DND-41 (cell line): ENCODE measurements around the gene PIK3CB.
A peak's percentile ranks its signal among the peaks of the same experiment; 100 is the strongest.

Experiments
- ATAC-seq: fragments of 200-7000 bp; cut with Tn5 transposase; 3 replicates; pipeline ENCODE4 v1.9.1; 2021; ENCODE audit warnings: low read depth; ENCODE audit not compliant: insufficient read depth
- DNase-seq: peaks from one replicate; pipeline ENCODE4 v3.0.0-alpha.2; 2020
- H2AFZ ChIP-seq: 2 replicates; pipeline ENCODE4 v1.6.0; 2012; ENCODE audit warnings: low read depth, low read length
- H3K27ac ChIP-seq: 2 replicates; pipeline ENCODE4 v1.5.1; 2012; ENCODE audit warnings: low read length, inconsistent platforms
- H3K27me3 ChIP-seq: fragments of 200-600 bp; sonication (generic); 2 replicates; pipeline ENCODE4 v1.6.0; 2012; ENCODE audit warnings: low read length, mild to moderate bottlenecking, inconsistent platforms; ENCODE audit not compliant: insufficient read depth, poor library complexity
- H3K36me3 ChIP-seq: 2 replicates; pipeline ENCODE4 v1.5.1; 2012; ENCODE audit warnings: low read length, inconsistent platforms; ENCODE audit not compliant: insufficient read depth
- H3K4me1 ChIP-seq: 2 replicates; pipeline ENCODE4 v1.5.1; 2012; ENCODE audit warnings: mild to moderate bottlenecking, low read length; ENCODE audit not compliant: insufficient read depth
- H3K4me2 ChIP-seq: 2 replicates; pipeline ENCODE4 v1.6.0; 2012; ENCODE audit warnings: mild to moderate bottlenecking, moderate library complexity, low read length, inconsistent platforms; ENCODE audit not compliant: insufficient read depth
- H3K4me3 ChIP-seq, 2 experiments: fragments of 200-600 bp in 1 of 2; shearing (Covaris generic) in 1 of 2; 2 replicates each; pipeline ENCODE4 v1.5.1; 2012 to 2016; ENCODE audit warnings: inconsistent platforms in 2 of 2, low read length in 2 of 2, mild to moderate bottlenecking in 2 of 2, low read depth in 1 of 2, moderate library complexity in 1 of 2
- H3K79me2 ChIP-seq: 2 replicates; pipeline ENCODE4 v1.6.0; 2012; ENCODE audit warnings: low read length, inconsistent platforms; ENCODE audit not compliant: insufficient read depth
- H3K9ac ChIP-seq: 2 replicates; pipeline ENCODE4 v1.6.0; 2012; ENCODE audit warnings: low read depth, mild to moderate bottlenecking, inconsistent platforms, low read length, moderate library complexity
- H3K9me3 ChIP-seq: 2 replicates; pipeline ENCODE4 v1.5.1; 2012; ENCODE audit warnings: low read length, moderate library complexity, mild to moderate bottlenecking, inconsistent platforms; ENCODE audit not compliant: insufficient read depth, severe bottlenecking
- H4K20me1 ChIP-seq: 2 replicates; pipeline ENCODE4 v1.6.0; 2012; ENCODE audit warnings: low read length; ENCODE audit not compliant: insufficient read depth
- EZH2 ChIP-seq: IDR thresholded peaks from 3 replicates; pipeline ENCODE4 v1.6.1; 2012; ENCODE audit warnings: borderline replicate concordance, low read depth, mild to moderate bottlenecking, moderate library complexity, low read length, inconsistent platforms; ENCODE audit not compliant: severe bottlenecking
- TF ChIP-seq, protein P1 (sequence below): IDR thresholded peaks from 2 replicates; pipeline ENCODE4 v1.5.1; 2012; ENCODE audit warnings: borderline replicate concordance, low read length, moderate library complexity, mild to moderate bottlenecking; ENCODE audit not compliant: poor library complexity, severe bottlenecking; ENCODE audit errors: extremely low read depth

The PIK3CB gene

GRCh38 chr3:138877226-138877625 is 42.5 kb upstream of the PIK3CB start:
- Histone ChIP-seq H3K79me2 (no peaks in the 10 kb centered on the region), H2AFZ (0 out of 2 replicates have a peak overlapping the region, but pooled peaks have one; percentile 43), H3K27me3 (no peaks in the 10 kb centered on the region), H3K36me3 (no peaks in the 10 kb centered on the region), H3K4me1 (0 out of 2 replicates have a peak, but pooled peaks cover 3% of the 10 kb centered on the region), H3K9ac (no peak overlapping the region), H3K4me2 (no peak overlapping the region), H4K20me1 (no peaks in the 10 kb centered on the region), H3K9me3 (peaks cover 7% of the 10 kb centered on the region), H3K4me3 (no peak overlapping the region), H3K27ac (no peak overlapping the region)
- DNase-seq (no peak), ATAC-seq (0 out of 3 replicates have a peak, but pooled peaks have one; percentile 24)
- TF ChIP-seq EZH2 = no peak
- TF ChIP-seq, protein P1, sequence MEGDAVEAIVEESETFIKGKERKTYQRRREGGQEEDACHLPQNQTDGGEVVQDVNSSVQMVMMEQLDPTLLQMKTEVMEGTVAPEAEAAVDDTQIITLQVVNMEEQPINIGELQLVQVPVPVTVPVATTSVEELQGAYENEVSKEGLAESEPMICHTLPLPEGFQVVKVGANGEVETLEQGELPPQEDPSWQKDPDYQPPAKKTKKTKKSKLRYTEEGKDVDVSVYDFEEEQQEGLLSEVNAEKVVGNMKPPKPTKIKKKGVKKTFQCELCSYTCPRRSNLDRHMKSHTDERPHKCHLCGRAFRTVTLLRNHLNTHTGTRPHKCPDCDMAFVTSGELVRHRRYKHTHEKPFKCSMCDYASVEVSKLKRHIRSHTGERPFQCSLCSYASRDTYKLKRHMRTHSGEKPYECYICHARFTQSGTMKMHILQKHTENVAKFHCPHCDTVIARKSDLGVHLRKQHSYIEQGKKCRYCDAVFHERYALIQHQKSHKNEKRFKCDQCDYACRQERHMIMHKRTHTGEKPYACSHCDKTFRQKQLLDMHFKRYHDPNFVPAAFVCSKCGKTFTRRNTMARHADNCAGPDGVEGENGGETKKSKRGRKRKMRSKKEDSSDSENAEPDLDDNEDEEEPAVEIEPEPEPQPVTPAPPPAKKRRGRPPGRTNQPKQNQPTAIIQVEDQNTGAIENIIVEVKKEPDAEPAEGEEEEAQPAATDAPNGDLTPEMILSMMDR = no peak

DNA sequence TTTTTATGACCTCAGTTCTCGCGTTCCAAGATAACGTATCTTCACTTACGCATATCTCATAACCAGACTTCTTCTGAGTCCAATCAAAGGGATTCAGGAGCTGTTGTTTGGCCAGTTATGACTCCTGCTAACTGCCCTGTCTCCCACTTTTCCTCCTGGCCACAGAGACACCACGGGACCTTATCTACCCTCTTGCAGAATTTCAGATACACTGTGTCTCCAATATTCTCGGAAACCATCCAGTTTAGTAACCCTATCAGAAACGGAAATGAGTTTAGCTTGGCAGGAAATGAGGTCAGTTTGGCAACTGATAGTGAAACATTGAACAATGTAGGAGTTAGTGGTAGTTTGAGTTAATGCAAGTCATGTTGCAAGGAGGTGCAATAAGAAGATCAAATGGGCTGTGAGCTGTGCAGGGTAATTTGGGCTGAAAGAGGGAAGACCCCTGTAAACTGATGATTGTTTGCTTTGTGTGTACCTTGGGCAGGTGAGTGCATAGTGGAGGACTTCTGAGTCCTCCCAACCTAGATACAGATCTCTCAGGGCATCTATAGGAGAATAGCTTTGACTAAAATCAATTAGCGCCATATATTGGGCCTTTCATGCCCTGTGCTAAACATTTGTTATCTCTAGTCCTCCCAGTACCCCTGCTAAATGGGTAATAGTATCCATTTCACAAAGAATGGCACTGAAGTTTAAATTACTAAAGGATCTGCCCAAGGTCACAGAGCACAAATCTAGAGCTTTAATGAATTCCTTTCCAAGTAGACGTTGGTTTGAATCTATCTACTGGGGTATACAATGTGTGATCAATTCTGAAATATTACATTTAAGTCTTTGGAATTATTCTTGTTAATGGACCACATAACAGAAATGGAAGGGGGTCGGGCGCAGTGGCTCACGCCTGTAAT is 41.3 kb upstream of the PIK3CB start:
- no peak overlapping the region for H3K9ac ChIP-seq
- DNase-seq = no peak
- TF ChIP-seq, protein P1 = no peak
- no peak for TF ChIP-seq EZH2
- ATAC-seq = no peak; the same call in 2 of the 3 replicates
- no peak overlapping the region for H3K27ac ChIP-seq
- 0 out of 2 replicates have a peak, but pooled peaks cover 3% of the 10 kb centered on the region for H3K4me1 ChIP-seq
- peaks cover 7% of the 10 kb centered on the region for H3K9me3 ChIP-seq
- H2AFZ ChIP-seq = peak overlapping the region; percentile 52
- H3K27me3 ChIP-seq = no peaks in the 10 kb centered on the region
- H3K36me3 ChIP-seq = no peaks in the 10 kb centered on the region
- H4K20me1 ChIP-seq = no peaks in the 10 kb centered on the region
- H3K4me2 ChIP-seq = no peak overlapping the region
- H3K4me3 ChIP-seq = no peak overlapping the region
- no peaks in the 10 kb centered on the region for H3K79me2 ChIP-seq

GRCh38 chr3:138875096-138875753 is 40.5 kb upstream of the PIK3CB start:
- no peak overlapping the region for H3K27ac ChIP-seq
- H4K20me1 ChIP-seq = no peaks in the 10 kb centered on the region
- no peak for TF ChIP-seq EZH2
- TF ChIP-seq, protein P1 = no peak
- H3K4me1 ChIP-seq = 0 out of 2 replicates have a peak, but pooled peaks cover 3% of the 10 kb centered on the region
- DNase-seq (no peak), ATAC-seq (no peak)
- H3K36me3 ChIP-seq = no peaks in the 10 kb centered on the region
- no peak overlapping the region for H3K4me3 ChIP-seq
- H2AFZ ChIP-seq = no peak overlapping the region
- peaks cover 7% of the 10 kb centered on the region for H3K9me3 ChIP-seq
- no peak overlapping the region for H3K4me2 ChIP-seq
- H3K27me3 ChIP-seq = no peaks in the 10 kb centered on the region
- H3K79me2 ChIP-seq = no peaks in the 10 kb centered on the region
- H3K9ac ChIP-seq = no peak overlapping the region
